ENCODE measurements around the gene ERF. TPM values are rescaled to one million over a fixed set of nuclear protein-coding genes. Genes with fewer than 3 reads are reported as not detected.

The ERF gene
- total RNA-seq, 1 experiment from 2014 or later: 79.1 TPM

- Histone ChIP-seq H3K36me3 (ENCODE audit: low read depth) (peaks cover 46% of the 10 kb centered on the region), H3K27me3 (ENCODE audit: insufficient read depth, low read depth) (no peaks in the 10 kb centered on the region), H4K20me1 (ENCODE audit: insufficient read depth) (0 out of 2 replicates have a peak, but pooled peaks cover 3% of the 10 kb centered on the region), H3K27ac (no peak overlapping the region), H3K4me1 (replicated peaks; ENCODE audit: insufficient read depth) (peaks cover 28% of the 10 kb centered on the region), H3K9me3 (ENCODE audit: insufficient read depth, low read depth) (no peaks in the 10 kb centered on the region), H3F3A (ENCODE audit: insufficient read depth, low read depth) (peaks cover 46% of the 10 kb centered on the region), H2AFZ (no peak overlapping the region), H3K79me2 (ENCODE audit: low read depth) (peaks cover 75% of the 10 kb centered on the region), H3K4me2 (no peak overlapping the region), H3K4me3 (no peak overlapping the region), H3K9me2 (ENCODE audit: insufficient read depth) (no peaks in the 10 kb centered on the region)
- ChIA-PET POLR2A (ENCODE audit: unreplicated experiment) (no interaction called here), CTCF (no interaction called here)
- no peak for DNase-seq
- no TSS peak for BruUV-seq (replicated peaks)
- intact Hi-C loops (cut with micrococcal nuclease; ENCODE audit: unreplicated experiment): no loop called here
- TF ChIP-seq EZH2 (IDR thresholded peaks at IDR 0.05; ENCODE audit: low read depth): no peak
- TF ChIP-seq, protein P1, sequence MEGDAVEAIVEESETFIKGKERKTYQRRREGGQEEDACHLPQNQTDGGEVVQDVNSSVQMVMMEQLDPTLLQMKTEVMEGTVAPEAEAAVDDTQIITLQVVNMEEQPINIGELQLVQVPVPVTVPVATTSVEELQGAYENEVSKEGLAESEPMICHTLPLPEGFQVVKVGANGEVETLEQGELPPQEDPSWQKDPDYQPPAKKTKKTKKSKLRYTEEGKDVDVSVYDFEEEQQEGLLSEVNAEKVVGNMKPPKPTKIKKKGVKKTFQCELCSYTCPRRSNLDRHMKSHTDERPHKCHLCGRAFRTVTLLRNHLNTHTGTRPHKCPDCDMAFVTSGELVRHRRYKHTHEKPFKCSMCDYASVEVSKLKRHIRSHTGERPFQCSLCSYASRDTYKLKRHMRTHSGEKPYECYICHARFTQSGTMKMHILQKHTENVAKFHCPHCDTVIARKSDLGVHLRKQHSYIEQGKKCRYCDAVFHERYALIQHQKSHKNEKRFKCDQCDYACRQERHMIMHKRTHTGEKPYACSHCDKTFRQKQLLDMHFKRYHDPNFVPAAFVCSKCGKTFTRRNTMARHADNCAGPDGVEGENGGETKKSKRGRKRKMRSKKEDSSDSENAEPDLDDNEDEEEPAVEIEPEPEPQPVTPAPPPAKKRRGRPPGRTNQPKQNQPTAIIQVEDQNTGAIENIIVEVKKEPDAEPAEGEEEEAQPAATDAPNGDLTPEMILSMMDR (conservative IDR thresholded peaks at IDR 0.05): no peak
These were observed 51.2 kb downstream of the ERF start for GRCh38 chr19:42203700-42204099.

DNA sequence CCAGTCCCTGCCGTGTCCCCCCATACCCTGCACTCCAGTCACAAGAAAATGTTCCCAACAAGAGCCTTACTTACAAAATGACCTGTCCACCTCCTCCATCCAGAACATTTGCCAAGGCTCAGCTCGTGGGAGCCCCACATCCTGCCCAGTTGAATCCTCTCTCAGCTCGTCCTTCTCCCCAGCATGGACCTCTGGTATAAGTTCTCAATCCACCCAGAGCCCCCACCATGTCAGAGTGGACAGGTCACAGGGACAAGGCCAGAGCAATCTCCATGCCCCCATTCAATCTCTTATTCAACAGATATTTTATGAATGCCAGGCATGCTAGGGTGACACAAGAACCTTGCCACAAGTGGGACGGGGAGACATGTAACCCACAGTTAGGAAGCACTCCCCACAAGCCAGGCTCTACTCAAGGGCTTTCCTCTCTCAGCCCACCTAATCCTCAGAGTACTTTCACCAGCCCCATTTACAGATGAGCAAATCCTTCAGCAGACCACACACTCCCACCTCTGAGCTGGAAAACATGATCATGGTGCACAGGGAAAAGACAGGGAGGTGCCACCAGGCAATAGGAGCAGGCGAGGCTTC lies 52.5 kb downstream of the ERF start:
- ChIA-PET POLR2A (ENCODE audit: unreplicated experiment) (no interaction called here), CTCF (no interaction called here)
- TF ChIP-seq EZH2 (IDR thresholded peaks at IDR 0.05; ENCODE audit: low read depth): no peak
- TF ChIP-seq, protein P1 (conservative IDR thresholded peaks at IDR 0.05): no peak
- 0 out of 2 replicates have a peak, but pooled peaks cover 3% of the 10 kb centered on the region for H4K20me1 ChIP-seq (ENCODE audit: insufficient read depth)
- no peak overlapping the region for H3K4me3 ChIP-seq
- H3K9me3 ChIP-seq (ENCODE audit: insufficient read depth, low read depth): no peaks in the 10 kb centered on the region
- BruUV-seq (replicated peaks): no TSS peak
- H3K79me2 ChIP-seq (ENCODE audit: low read depth): peaks cover 68% of the 10 kb centered on the region
- no peaks in the 10 kb centered on the region for H3K27me3 ChIP-seq (ENCODE audit: insufficient read depth, low read depth)
- intact Hi-C loops (cut with micrococcal nuclease; ENCODE audit: unreplicated experiment): no loop called here
- H3K4me2 ChIP-seq: no peak overlapping the region
- H2AFZ ChIP-seq: no peak overlapping the region
- H3F3A ChIP-seq (ENCODE audit: insufficient read depth, low read depth): peaks cover 35% of the 10 kb centered on the region
- H3K27ac ChIP-seq: no peak overlapping the region
- no peaks in the 10 kb centered on the region for H3K9me2 ChIP-seq (ENCODE audit: insufficient read depth)
- peaks cover 19% of the 10 kb centered on the region for H3K4me1 ChIP-seq (replicated peaks; ENCODE audit: insufficient read depth)
- DNase-seq: no peak
- peaks cover 40% of the 10 kb centered on the region for H3K36me3 ChIP-seq (ENCODE audit: low read depth)

DNA sequence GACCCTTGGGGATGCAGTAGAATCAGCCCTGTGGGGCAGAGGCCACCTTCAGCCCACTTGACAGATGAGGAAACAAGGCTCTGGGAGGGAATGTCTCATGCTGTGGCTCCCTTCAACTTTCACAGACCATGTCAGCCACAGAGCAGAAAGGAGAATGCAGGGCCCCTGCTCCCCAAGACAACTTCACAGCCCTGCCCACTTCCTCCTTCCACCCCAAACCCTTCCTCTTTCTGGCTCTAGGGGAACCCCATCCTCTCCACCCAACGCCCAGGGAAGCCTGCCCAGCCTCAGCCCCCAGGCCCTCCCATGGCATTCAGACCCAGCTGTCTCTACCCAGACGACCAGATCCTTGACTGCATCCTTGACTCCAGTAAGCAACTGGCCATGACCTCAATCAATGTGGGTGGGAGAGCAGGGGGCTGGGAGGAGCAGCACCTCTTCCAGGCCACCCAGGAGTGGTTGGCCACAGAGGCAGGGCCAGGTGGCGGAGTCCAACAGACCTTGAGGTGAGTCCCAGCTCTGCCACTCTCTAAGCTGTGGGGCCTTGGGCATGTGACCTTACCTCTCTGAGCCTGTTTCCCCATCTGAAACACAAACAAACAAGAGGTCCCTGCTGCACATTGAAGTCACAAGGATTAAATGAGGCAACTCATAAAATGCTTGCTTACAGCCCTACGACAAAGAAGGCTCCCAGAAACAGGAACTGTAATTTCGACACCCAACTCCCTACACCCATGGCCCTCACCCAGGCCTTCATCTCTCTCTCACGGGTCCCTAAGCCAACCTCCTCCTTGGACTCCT lies 53.2 kb downstream of the ERF start:
- Histone ChIP-seq H3K9me2 (ENCODE audit: insufficient read depth) (no peaks in the 10 kb centered on the region), H3F3A (ENCODE audit: insufficient read depth, low read depth) (peaks cover 29% of the 10 kb centered on the region; the same call in 1 of the 2 replicates), H3K4me3 (no peak overlapping the region), H3K4me2 (no peak overlapping the region), H3K27ac (no peak overlapping the region), H3K9me3 (ENCODE audit: insufficient read depth, low read depth) (no peaks in the 10 kb centered on the region), H3K36me3 (ENCODE audit: low read depth) (peaks cover 40% of the 10 kb centered on the region), H3K27me3 (ENCODE audit: insufficient read depth, low read depth) (no peaks in the 10 kb centered on the region), H2AFZ (no peak overlapping the region), H3K4me1 (replicated peaks; ENCODE audit: insufficient read depth) (peaks cover 15% of the 10 kb centered on the region), H3K79me2 (ENCODE audit: low read depth) (peaks cover 68% of the 10 kb centered on the region), H4K20me1 (ENCODE audit: insufficient read depth) (0 out of 2 replicates have a peak, but pooled peaks cover 3% of the 10 kb centered on the region)
- ChIA-PET CTCF (no interaction called here), POLR2A (ENCODE audit: unreplicated experiment) (interaction anchor here (0.7 kb wide), 1 partner anchor 42 kb away, joined by 3 read pairs; no protein-coding TSS in a partner anchor)
- no peak for DNase-seq
- intact Hi-C loops (cut with micrococcal nuclease; ENCODE audit: unreplicated experiment): no loop called here
- no TSS peak for BruUV-seq (replicated peaks)
- TF ChIP-seq EZH2 (IDR thresholded peaks at IDR 0.05; ENCODE audit: low read depth): no peak

All from PC-9 (cell line).